PC-9 (cell line): ENCODE results near the gene RUNX2. TPM values are rescaled to one million over a fixed set of nuclear protein-coding genes. Genes with fewer than 3 reads are reported as not detected.

Experiments used
- BruUV-seq: library from RNA; stranded (reverse); fragments of 400-500 nt; replicated peaks from 2 replicates; lab custom pipeline; 2021; lab: Mats Ljungman, UMichigan
- CTCF ChIA-PET: fragments of 300-600 bp; sonication (Branson Sonifier 250); formaldehyde crosslinking; loops from one replicate; lab custom pipeline; 2022; ENCODE audit warnings: antibody characterized with exemption; lab: Charles Lee
- POLR2A ChIA-PET: fragments of 300-600 bp; sonication (Branson Sonifier 250); formaldehyde crosslinking; loops from one replicate; lab custom pipeline; 2022; ENCODE audit warnings: antibody characterized with exemption; ENCODE audit not compliant: unreplicated experiment; lab: Charles Lee
- DNase-seq, 2 experiments: peaks; one replicate each; pipeline versions ENCODE4 v3.0.0 to v3.0.0-alpha.2; 2015 to 2022; ENCODE audit warnings: mixed read lengths in 1 of 2
- H2AFZ ChIP-seq: fragments of 200-600 bp; sonication (generic); 2 replicates; pipeline ENCODE4 v1.8.1; 2017; ENCODE audit warnings: antibody characterized with exemption
- H3F3A ChIP-seq: fragments of 200-600 bp; sonication (generic); 2 replicates; pipeline ENCODE4 v1.8.1; 2017; ENCODE audit warnings: antibody characterized with exemption, mild to moderate bottlenecking, low read depth; ENCODE audit not compliant: insufficient read depth
- H3K27ac ChIP-seq: fragments of 200-600 bp; sonication (generic); 2 replicates; pipeline ENCODE4 v1.6.1; 2016; ENCODE audit warnings: mixed run types
- H3K27me3 ChIP-seq: fragments of 200-600 bp; sonication (generic); 2 replicates; pipeline ENCODE4 v1.6.1; 2016; ENCODE audit warnings: low read depth, mixed run types; ENCODE audit not compliant: insufficient read depth
- H3K36me3 ChIP-seq: fragments of 200-600 bp; sonication (generic); 2 replicates; pipeline ENCODE4 v1.6.1; 2016; ENCODE audit warnings: low read depth, mixed run types
- H3K4me1 ChIP-seq: fragments of 200-600 bp; sonication (generic); replicated peaks from 2 replicates; pipeline ENCODE4 v1.6.1; 2016; ENCODE audit warnings: mixed run types; ENCODE audit not compliant: insufficient read depth
- H3K4me2 ChIP-seq: fragments of 200-600 bp; sonication (generic); 2 replicates; pipeline ENCODE4 v1.6.1; 2017; ENCODE audit warnings: mixed run types
- H3K4me3 ChIP-seq: fragments of 200-600 bp; sonication (generic); 2 replicates; pipeline ENCODE4 v1.6.1; 2016; ENCODE audit warnings: mixed run types
- H3K79me2 ChIP-seq: fragments of 200-600 bp; sonication (generic); 2 replicates; pipeline ENCODE4 v1.6.1; 2017; ENCODE audit warnings: low read depth, mixed run types
- H3K9me2 ChIP-seq: fragments of 200-600 bp; sonication (generic); 2 replicates; pipeline ENCODE4 v1.8.1; 2017; ENCODE audit warnings: mild to moderate bottlenecking; ENCODE audit not compliant: insufficient read depth
- H3K9me3 ChIP-seq: fragments of 200-600 bp; sonication (generic); 2 replicates; pipeline ENCODE4 v1.8.1; 2016; ENCODE audit warnings: low read depth; ENCODE audit not compliant: insufficient read depth
- H4K20me1 ChIP-seq: fragments of 200-600 bp; sonication (generic); 2 replicates; pipeline ENCODE4 v1.8.1; 2017; ENCODE audit not compliant: insufficient read depth
- CTCF ChIP-seq: fragments of 200-600 bp; sonication (generic); conservative IDR thresholded peaks from 2 replicates; pipeline ENCODE4 v1.6.1; 2017; ENCODE audit warnings: mixed run types, antibody characterized with exemption, mild to moderate bottlenecking, moderate library complexity
- EZH2 ChIP-seq: fragments of 200-600 bp; sonication (generic); IDR thresholded peaks from 2 replicates; pipeline ENCODE4 v1.8.0; 2017; ENCODE audit warnings: antibody characterized with exemption, low read depth
- intact Hi-C: fragments of 100-400 bp; cut with micrococcal nuclease; formaldehyde crosslinking; loops from one replicate; pipeline ENCODE4 v1.10.0; 2022; ENCODE audit not compliant: unreplicated experiment
- total RNA-seq: library from RNA; stranded (reverse); gene quantifications from 2 replicates; pipeline ENCODE4 v1.2.3, GENCODE V29; 2021

Gene RUNX2
- total RNA-seq, 1 experiment from 2014 or later, result 12.5 TPM

GRCh38 chr6:45687570-45687969 lies 359.4 kb downstream of the RUNX2 start:
- CTCF ChIA-PET, result no interaction called here
- Histone ChIP-seq H2AFZ (no peak overlapping the region), H3K4me2 (no peak overlapping the region), H3K36me3 (no peaks in the 10 kb centered on the region), H3K4me3 (no peak overlapping the region), H3K9me3 (no peaks in the 10 kb centered on the region), H3K9me2 (no peaks in the 10 kb centered on the region), H3K4me1 (peaks cover 13% of the 10 kb centered on the region), H3F3A (no peaks in the 10 kb centered on the region), H3K27ac (no peak overlapping the region), H3K79me2 (no peaks in the 10 kb centered on the region), H4K20me1 (no peaks in the 10 kb centered on the region), H3K27me3 (no peaks in the 10 kb centered on the region)
- no TSS peak for BruUV-seq
- no peak for TF ChIP-seq CTCF
- intact Hi-C loops, result no loop called here
- DNase-seq, result no peak
- POLR2A ChIA-PET, result no interaction called here

GRCh38 chr6:45688180-45688579 lies 360.1 kb downstream of the RUNX2 start:
- no peaks in the 10 kb centered on the region for H3F3A ChIP-seq
- TF ChIP-seq EZH2 (no peak), CTCF (no peak)
- POLR2A ChIA-PET, result no interaction called here
- DNase-seq, result no peak
- no peaks in the 10 kb centered on the region for H3K9me2 ChIP-seq
- no peak overlapping the region for H2AFZ ChIP-seq
- BruUV-seq, result no TSS peak
- intact Hi-C loops, result no loop called here
- H3K27me3 ChIP-seq, result no peaks in the 10 kb centered on the region
- no peak overlapping the region for H3K27ac ChIP-seq
- H3K4me2 ChIP-seq, result no peak overlapping the region
- no peak overlapping the region for H3K4me3 ChIP-seq
- CTCF ChIA-PET, result no interaction called here
- peaks cover 13% of the 10 kb centered on the region for H3K4me1 ChIP-seq
- no peaks in the 10 kb centered on the region for H3K9me3 ChIP-seq
- no peaks in the 10 kb centered on the region for H3K79me2 ChIP-seq
- H4K20me1 ChIP-seq, result no peaks in the 10 kb centered on the region
- H3K36me3 ChIP-seq, result no peaks in the 10 kb centered on the region

GRCh38 chr6:45689926-45690615 lies 361.9 kb downstream of the RUNX2 start:
- Histone ChIP-seq H2AFZ (no peak overlapping the region), H3K4me1 (peaks cover 13% of the 10 kb centered on the region), H3K36me3 (no peaks in the 10 kb centered on the region), H3K4me2 (no peak overlapping the region), H3K79me2 (no peaks in the 10 kb centered on the region), H3K27ac (no peak overlapping the region), H3F3A (no peaks in the 10 kb centered on the region), H3K27me3 (no peaks in the 10 kb centered on the region), H3K9me3 (no peaks in the 10 kb centered on the region), H4K20me1 (no peaks in the 10 kb centered on the region), H3K9me2 (no peaks in the 10 kb centered on the region), H3K4me3 (no peak overlapping the region)
- DNase-seq, result no peak
- TF ChIP-seq CTCF (no peak), EZH2 (no peak)
- intact Hi-C loops, result no loop called here
- ChIA-PET CTCF (no interaction called here), POLR2A (interaction anchor here (0.6 kb wide), 1 partner anchor 126 kb away, joined by 5 read pairs; no protein-coding TSS in a partner anchor)
- no TSS peak for BruUV-seq
